Measurements from ENCODE around the gene TLR4. TPM values are rescaled to one million over a fixed set of nuclear protein-coding genes. Genes with fewer than 3 reads are reported as not detected.
A peak's percentile ranks its signal among the peaks of the same experiment; 100 is the strongest.

The TLR4 gene
- total and polyA plus RNA-seq, 2 experiments from 2014 or later = 0.06 TPM; not detected in 1

- Histone ChIP-seq H3K4me1 (ENCODE audit: low read depth) (no peaks in the 10 kb centered on the region), H3K4me3 (no peak overlapping the region), H3K36me3 (no peaks in the 10 kb centered on the region), H3K27ac (no peak overlapping the region), H3K9me3 (ENCODE audit: low read depth) (no peaks in the 10 kb centered on the region), H3K27me3 (no peaks in the 10 kb centered on the region)
- TF ChIP-seq, protein P1, sequence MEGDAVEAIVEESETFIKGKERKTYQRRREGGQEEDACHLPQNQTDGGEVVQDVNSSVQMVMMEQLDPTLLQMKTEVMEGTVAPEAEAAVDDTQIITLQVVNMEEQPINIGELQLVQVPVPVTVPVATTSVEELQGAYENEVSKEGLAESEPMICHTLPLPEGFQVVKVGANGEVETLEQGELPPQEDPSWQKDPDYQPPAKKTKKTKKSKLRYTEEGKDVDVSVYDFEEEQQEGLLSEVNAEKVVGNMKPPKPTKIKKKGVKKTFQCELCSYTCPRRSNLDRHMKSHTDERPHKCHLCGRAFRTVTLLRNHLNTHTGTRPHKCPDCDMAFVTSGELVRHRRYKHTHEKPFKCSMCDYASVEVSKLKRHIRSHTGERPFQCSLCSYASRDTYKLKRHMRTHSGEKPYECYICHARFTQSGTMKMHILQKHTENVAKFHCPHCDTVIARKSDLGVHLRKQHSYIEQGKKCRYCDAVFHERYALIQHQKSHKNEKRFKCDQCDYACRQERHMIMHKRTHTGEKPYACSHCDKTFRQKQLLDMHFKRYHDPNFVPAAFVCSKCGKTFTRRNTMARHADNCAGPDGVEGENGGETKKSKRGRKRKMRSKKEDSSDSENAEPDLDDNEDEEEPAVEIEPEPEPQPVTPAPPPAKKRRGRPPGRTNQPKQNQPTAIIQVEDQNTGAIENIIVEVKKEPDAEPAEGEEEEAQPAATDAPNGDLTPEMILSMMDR (IDR thresholded peaks at IDR 0.05; ENCODE audit: low read depth, low read length) = no peak
- no peak for DNase-seq (ENCODE audit: low read depth in 1 of 2, low spot score in 1 of 2)
These were observed 32.7 kb upstream of the TLR4 start for GRCh38 chr9:117671468-117671867.

GRCh38 chr9:117672369-117672768, 31.8 kb upstream of the TLR4 start:
- Histone ChIP-seq H3K4me1 (ENCODE audit: low read depth) (no peaks in the 10 kb centered on the region), H3K36me3 (no peaks in the 10 kb centered on the region), H3K27ac (no peak overlapping the region), H3K27me3 (no peaks in the 10 kb centered on the region), H3K9me3 (ENCODE audit: low read depth) (no peaks in the 10 kb centered on the region), H3K4me3 (no peak overlapping the region)
- TF ChIP-seq, protein P1 (IDR thresholded peaks at IDR 0.05; ENCODE audit: low read depth, low read length) = no peak
- DNase-seq (ENCODE audit: low read depth in 1 of 2, low spot score in 1 of 2) = peak in 1 of 2 donors; percentile 54

GRCh38 chr9:117677572-117677971, 26.6 kb upstream of the TLR4 start:
- no peak for DNase-seq (ENCODE audit: low read depth in 1 of 2, low spot score in 1 of 2)
- Histone ChIP-seq H3K4me1 (ENCODE audit: low read depth) (no peaks in the 10 kb centered on the region), H3K27ac (no peak overlapping the region), H3K4me3 (no peak overlapping the region), H3K9me3 (ENCODE audit: low read depth) (no peaks in the 10 kb centered on the region), H3K27me3 (no peaks in the 10 kb centered on the region), H3K36me3 (no peaks in the 10 kb centered on the region)
- TF ChIP-seq, protein P1 (IDR thresholded peaks at IDR 0.05; ENCODE audit: low read depth, low read length) = no peak

- TF ChIP-seq, protein P1 (IDR thresholded peaks at IDR 0.05; ENCODE audit: low read depth, low read length) = no peak
- Histone ChIP-seq H3K9me3 (ENCODE audit: low read depth) (no peaks in the 10 kb centered on the region), H3K27ac (no peak overlapping the region), H3K36me3 (no peaks in the 10 kb centered on the region), H3K4me1 (ENCODE audit: low read depth) (no peaks in the 10 kb centered on the region), H3K4me3 (no peak overlapping the region), H3K27me3 (no peaks in the 10 kb centered on the region)
- no peak for DNase-seq (ENCODE audit: low read depth in 1 of 2, low spot score in 1 of 2)
These were observed 25.3 kb upstream of the TLR4 start for GRCh38 chr9:117678871-117679270.

DNA sequence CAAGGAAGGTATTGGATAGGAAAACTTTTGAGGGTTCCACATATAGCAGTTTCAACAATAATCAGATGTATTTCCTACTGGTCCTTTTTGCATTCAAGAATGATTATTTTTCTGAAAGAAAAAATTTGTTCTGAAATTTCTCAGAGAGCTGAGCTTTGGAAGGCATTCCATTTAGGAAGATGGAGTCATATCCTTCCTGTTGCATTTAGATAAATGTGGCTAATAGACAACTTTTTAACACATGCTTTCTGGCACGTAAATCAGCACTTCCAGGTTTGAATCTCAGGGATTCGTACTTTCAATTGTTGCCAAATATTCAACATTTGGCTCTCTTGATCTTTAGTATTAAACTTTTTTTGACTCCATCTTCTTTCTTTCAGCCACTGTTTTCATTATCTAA, 24.8 kb upstream of the TLR4 start:
- Histone ChIP-seq H3K36me3 (no peaks in the 10 kb centered on the region), H3K4me1 (ENCODE audit: low read depth) (no peaks in the 10 kb centered on the region), H3K4me3 (no peak overlapping the region), H3K9me3 (ENCODE audit: low read depth) (no peaks in the 10 kb centered on the region), H3K27ac (no peak overlapping the region), H3K27me3 (no peaks in the 10 kb centered on the region)
- no peak for DNase-seq (ENCODE audit: low read depth in 1 of 2, low spot score in 1 of 2)
- TF ChIP-seq, protein P1 (IDR thresholded peaks at IDR 0.05; ENCODE audit: low read depth, low read length) = no peak

DNA sequence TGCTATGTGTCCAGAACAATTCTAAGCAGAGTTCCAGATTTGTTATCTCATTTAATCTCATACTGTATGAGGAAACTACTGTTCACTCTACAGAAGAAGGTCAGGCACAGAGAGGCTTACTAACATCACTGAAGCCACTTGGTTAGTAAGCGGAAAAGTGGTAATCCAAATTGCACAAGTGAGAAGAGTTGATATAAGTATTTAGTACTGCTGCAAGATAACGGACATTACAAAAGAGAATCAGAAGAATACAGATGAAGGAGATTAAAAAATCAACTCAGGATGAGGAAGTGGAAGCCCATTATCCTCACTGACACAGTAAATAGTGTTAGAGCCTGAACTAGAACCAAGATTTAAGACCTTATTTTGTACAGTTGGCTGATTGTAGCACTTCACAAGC, 22.3 kb upstream of the TLR4 start:
- no peak overlapping the region for H3K27ac ChIP-seq

More for the DNA sequence above, 22.3 kb upstream of the TLR4 start:
- Histone ChIP-seq H3K4me3 (no peak overlapping the region), H3K27me3 (no peaks in the 10 kb centered on the region), H3K4me1 (ENCODE audit: low read depth) (no peaks in the 10 kb centered on the region), H3K9me3 (ENCODE audit: low read depth) (no peaks in the 10 kb centered on the region), H3K36me3 (no peaks in the 10 kb centered on the region)
- DNase-seq (ENCODE audit: low read depth in 1 of 2, low spot score in 1 of 2) = no peak
- TF ChIP-seq, protein P1 (IDR thresholded peaks at IDR 0.05; ENCODE audit: low read depth, low read length) = no peak

Measured in cardiac muscle cell (in vitro differentiated cells and primary cell).